ENCODE results near the gene CCDC91.
"Not testable (repeated sequence)": the region's sequence is repeated elsewhere in the genome, so short reads cannot be mapped to it uniquely, and the experiment has no call there.

Gene CCDC91

GRCh38 chr12:28286352-28286751 lies 96.1 kb downstream of the CCDC91 start:
- no peak for DNase-seq (ENCODE audit: low read depth in 3 of 3)

- no peak for DNase-seq (ENCODE audit: low read depth in 3 of 3)
Observed at GRCh38 chr12:28290262-28290661, 100.0 kb downstream of the CCDC91 start.

- DNase-seq (ENCODE audit: low read depth in 3 of 3), result no peak
Observed at GRCh38 chr12:28292699-28293098, 102.4 kb downstream of the CCDC91 start.

- no peak for DNase-seq (ENCODE audit: low read depth in 3 of 3)
Observed at GRCh38 chr12:28294300-28294699, 104.0 kb downstream of the CCDC91 start.

GRCh38 chr12:28296287-28296686 lies 106.0 kb downstream of the CCDC91 start:
- DNase-seq (ENCODE audit: low read depth in 3 of 3), result no peak

- no peak for DNase-seq (ENCODE audit: low read depth in 3 of 3)
Observed at GRCh38 chr12:28303192-28303591, 112.9 kb downstream of the CCDC91 start.

GRCh38 chr12:28306535-28306934 lies 116.3 kb downstream of the CCDC91 start:
- DNase-seq (ENCODE audit: low read depth in 3 of 3), result no peak

GRCh38 chr12:28308891-28309290 lies 118.6 kb downstream of the CCDC91 start:
- no peak for DNase-seq (ENCODE audit: low read depth in 3 of 3)

GRCh38 chr12:28313631-28314030 lies 123.4 kb downstream of the CCDC91 start:
- no peak for DNase-seq (ENCODE audit: low read depth in 3 of 3)

GRCh38 chr12:28316049-28316448 lies 125.8 kb downstream of the CCDC91 start:
- DNase-seq (ENCODE audit: low read depth in 3 of 3), result no peak

GRCh38 chr12:28318273-28318672 lies 128.0 kb downstream of the CCDC91 start:
- DNase-seq (ENCODE audit: low read depth in 3 of 3), result no peak

GRCh38 chr12:28320353-28320752 lies 130.1 kb downstream of the CCDC91 start:
- DNase-seq (ENCODE audit: low read depth in 3 of 3), result no peak

- no peak for DNase-seq (ENCODE audit: low read depth in 3 of 3)
Observed at GRCh38 chr12:28327722-28328121, 137.5 kb downstream of the CCDC91 start.

GRCh38 chr12:28328967-28329366 lies 138.7 kb downstream of the CCDC91 start:
- DNase-seq (ENCODE audit: low read depth in 3 of 3), result no peak

- not testable (repeated sequence) for DNase-seq (ENCODE audit: low read depth in 3 of 3)
Observed at GRCh38 chr12:28329727-28330126, 139.5 kb downstream of the CCDC91 start.

GRCh38 chr12:28330232-28330631 lies 140.0 kb downstream of the CCDC91 start:
- not testable (repeated sequence) for DNase-seq (ENCODE audit: low read depth in 3 of 3)

- DNase-seq (ENCODE audit: low read depth in 3 of 3), result no peak
Observed at GRCh38 chr12:28331130-28331529, 140.9 kb downstream of the CCDC91 start.

GRCh38 chr12:28340261-28341045 lies 150.2 kb downstream of the CCDC91 start:
- no peak for DNase-seq (ENCODE audit: low read depth in 3 of 3)

GRCh38 chr12:28343713-28344112 lies 153.5 kb downstream of the CCDC91 start:
- DNase-seq (ENCODE audit: low read depth in 3 of 3), result no peak

GRCh38 chr12:28346567-28346966 lies 156.3 kb downstream of the CCDC91 start:
- DNase-seq (ENCODE audit: low read depth in 3 of 3), result no peak

GRCh38 chr12:28349196-28349595 lies 158.9 kb downstream of the CCDC91 start:
- no peak for DNase-seq (ENCODE audit: low read depth in 3 of 3)

- no peak for DNase-seq (ENCODE audit: low read depth in 3 of 3)
Observed at GRCh38 chr12:28350502-28350901, 160.2 kb downstream of the CCDC91 start.

GRCh38 chr12:28351414-28351813 lies 161.2 kb downstream of the CCDC91 start:
- no peak for DNase-seq (ENCODE audit: low read depth in 3 of 3)

- DNase-seq (ENCODE audit: low read depth in 3 of 3), result no peak
Observed at GRCh38 chr12:28355161-28355560, 164.9 kb downstream of the CCDC91 start.
